Lung microvascular endothelial cell (primary cell): ENCODE data around the gene DIO3. TPM values are rescaled to one million over a fixed set of nuclear protein-coding genes. Genes with fewer than 3 reads are reported as not detected.

Experiments
- DNase-seq, 2 donors: peaks; one replicate each; pipeline versions ENCODE4 v3.0.0 to v3.0.0-alpha.2; 2010; ENCODE audit warnings: low read depth in 2 of 2
- total RNA-seq: library from RNA; depleted of rRNA; stranded (reverse); fragments of >200 nt; gene quantifications from 2 replicates; pipeline ENCODE4 v1.2.1, GENCODE V29; 2014

DIO3 gene
- total RNA-seq, 1 donor from 2014 or later = not detected

DNA sequence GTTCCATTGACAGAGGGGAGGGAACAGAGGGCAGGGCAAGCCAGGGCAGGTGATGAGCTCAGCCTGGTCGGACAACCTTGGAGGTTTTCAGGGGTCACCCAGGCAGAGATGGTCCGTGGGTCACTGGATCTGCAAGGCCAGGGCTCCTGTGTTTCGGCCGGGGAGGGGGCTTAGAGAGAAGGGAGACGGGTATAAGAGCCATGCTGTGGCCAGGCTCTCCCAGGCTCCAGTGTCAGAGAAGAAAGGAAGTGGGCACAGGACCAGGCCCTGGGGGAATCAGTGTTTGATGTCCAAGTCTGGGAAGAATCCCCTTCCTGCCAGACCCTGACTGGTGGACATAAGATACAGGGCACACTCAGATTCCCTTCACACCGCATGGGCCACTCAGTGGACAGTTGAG lies 36.9 kb downstream of the DIO3 start:
- no peak for DNase-seq

DNA sequence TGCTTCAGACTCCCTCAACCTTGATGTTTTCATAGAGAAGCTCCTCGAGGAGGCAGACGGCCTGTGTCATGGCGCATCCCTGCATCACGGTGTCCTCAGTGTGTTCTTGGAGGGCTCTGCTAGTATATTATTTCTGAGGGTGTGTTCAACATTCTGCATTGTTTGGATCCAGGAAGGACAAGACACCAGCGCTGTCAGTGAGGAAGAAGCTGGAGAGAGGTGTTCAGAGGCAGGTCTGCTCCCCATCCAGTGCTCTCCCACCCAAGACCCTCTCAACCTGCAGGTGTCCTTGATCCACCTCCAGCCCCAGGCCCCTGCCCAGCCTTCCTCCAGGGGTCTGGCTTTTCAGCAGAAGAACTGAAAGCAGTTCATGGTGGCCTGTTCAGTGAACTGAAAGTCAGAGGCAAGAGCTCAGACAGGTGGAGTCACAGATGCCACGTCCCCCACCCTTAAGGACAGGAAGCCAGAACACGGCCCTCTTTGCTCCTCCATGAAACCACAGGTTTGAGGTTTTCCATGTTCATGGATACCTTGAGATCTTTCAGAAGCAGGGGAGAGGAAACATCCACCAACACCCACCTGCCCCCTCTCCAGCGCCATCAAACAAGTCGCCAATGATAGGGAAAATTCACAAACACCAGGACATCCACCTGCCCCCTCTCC lies 37.4 kb downstream of the DIO3 start:
- DNase-seq = no peak

DNA sequence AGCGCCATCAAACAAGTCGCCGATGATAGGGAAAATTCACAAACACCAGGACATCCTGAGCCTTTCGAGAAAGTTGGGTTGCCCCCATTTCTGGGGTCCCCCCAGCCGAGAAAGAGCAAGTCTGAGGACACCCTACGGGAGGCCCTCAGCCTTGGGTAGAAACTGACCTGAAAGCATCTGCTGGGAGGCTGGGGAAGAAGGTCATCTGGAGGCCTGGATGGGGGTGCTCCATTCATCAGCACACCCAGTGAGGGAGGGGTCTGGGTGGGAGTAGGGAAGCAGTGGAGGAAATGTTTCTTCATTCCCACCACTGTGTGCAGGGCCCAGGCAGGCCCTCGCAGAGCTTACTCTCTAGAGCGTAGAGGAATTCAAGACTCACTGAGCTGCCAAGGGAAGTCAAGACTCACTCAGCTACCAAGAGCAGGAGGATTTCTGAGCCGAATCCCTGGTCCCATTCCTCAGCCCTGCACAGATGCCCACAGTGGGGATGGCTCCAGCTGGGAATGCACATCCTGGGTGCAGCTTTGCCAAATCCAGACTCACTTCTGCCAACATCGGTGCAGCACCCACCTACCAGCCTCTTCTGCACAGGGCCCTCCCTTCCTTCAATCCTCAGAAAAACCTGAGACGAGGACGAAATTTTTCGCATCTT lies 38.1 kb downstream of the DIO3 start:
- no peak for DNase-seq

DNA sequence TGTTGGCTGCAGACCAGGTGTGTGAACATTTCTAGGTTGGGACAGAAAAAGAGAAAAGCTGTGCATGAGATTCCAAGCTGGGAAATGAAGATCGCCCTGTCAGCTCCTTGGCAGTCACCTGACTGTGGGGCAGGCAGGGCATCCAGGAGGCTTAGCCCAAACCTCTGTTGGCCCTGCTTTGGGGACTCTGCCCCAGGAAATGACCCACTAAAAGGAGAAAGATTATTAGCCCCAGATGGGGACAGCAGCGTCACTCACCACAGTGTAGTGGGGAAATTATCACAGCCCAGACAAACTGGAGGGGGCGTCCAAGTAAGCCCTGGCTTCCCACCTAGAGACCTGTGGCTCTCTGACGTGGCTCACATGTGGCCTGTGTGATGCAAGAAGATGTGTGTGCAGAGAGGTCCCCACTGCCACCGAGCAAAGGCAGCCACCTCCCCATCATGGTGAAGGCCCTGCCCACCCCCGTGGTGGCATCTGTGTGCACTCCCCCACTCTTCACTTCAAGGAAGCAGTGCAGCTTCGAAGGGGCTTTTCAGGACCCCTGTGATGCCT lies 39.1 kb downstream of the DIO3 start:
- DNase-seq = no peak

DNA sequence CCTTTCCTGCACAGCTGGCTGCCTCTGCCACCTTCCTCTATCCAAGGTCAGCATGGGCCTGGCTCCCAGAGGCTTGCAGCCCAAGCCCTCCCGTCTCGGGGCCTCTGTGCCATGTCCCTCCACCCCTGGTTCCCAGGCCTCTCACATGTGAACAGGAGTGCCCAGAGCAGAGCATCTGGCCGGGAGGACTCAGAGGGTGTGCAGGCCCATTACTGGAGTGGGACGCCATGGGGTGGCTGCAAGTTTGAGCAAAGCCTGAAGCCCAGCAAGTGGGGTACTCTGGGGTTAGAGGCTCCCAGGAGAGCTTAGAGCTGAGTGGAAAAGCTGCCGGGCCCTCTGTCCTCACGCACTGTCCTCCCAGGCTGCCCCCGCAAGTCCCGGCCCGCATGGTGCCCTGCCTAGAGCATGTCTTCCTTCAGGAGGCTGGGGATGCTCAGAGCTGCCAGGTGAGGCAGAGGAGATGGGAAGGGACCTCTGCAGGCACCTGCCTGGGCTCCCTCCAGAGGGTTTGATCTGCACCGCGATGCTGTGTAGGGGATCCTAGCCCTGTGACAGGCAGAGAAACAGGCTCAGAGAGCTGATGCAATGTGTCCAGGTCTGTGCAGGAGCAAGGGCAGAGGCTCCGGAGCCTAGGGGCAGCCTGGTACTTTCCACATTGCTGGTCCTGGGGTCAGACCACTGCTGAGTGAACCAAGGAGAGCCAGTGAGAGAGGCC lies 39.8 kb downstream of the DIO3 start:
- no peak for DNase-seq

DNA sequence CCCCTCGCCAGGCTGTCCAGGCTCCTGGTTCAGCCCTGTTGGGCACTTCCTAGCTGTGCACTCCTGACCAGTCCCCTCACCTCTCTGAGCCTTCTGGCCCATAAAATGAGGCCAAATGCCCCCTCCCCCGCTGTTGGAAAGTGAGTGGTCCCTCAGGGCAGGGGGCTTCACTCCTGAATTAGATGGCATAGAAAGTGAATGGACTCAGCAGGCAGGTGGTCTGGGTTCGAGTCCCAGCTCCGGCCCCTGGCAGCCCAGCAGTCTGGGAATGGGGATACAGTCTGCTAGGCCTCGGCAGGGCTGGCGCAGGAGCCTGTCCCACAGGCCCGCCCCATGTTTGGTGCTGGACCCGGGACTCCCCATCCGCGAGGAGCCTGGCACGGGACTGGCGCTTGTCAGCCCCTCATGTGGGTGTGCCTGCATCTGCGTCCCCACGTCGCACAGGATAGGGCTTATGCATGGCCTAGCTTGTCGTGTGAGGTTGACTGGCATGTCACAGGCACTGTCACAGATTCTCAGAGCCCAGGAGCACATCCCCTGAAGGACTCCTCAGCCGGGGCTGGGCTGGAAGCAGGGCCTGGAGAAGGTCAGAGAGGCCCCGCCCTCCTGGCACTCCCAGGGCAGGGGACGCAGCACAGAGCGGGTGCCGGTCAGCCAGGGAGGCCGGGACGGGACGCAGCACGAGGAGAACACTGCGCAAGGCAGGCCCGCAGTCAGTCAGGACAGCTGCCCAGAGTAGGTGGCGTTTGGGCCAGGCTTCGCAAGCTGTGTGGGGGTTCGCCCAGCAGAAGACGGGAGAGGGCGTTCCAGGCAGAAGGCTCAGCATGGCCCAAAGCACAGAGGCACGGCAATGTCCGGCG lies 40.5 kb downstream of the DIO3 start:
- no peak for DNase-seq

DNA sequence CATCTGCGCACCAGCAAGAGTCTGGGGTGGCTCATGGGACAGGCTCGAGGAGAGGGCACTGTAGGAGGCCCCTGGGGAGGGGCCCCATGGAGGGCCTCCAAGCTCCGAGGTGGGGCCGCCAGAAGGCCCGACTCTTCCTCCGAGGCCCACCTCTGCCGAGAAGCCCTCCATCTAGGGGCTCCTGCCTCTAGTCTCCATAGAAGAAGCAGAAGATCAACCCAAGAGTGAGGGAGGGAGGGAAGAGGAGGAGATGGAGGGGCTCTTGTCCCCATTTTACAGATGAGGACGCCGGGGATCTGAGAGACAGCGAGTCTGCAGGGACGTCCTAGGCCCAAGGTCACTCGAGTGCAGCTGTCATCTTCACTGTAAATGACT lies 41.2 kb downstream of the DIO3 start:
- no peak for DNase-seq

DNA sequence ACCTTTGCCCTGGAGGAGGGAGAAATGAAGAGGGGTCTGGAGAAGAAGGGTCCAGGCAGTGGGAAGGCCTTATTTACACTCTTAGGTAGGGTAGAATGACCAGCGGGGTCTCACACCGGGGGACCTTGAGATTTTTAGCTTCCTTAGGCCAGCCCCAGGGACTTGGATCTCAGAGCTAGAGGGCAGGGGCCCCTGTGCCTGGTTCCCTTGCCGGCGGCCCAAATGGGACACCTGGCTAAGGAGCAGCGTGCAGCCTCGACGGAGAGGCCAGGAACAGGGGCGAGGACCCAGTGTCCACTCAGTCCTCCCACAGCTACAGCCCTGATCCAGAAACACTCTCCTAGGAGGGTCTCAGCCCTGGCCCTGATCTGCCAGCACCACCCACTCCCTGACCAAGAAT lies 41.8 kb downstream of the DIO3 start:
- DNase-seq = no peak

DNA sequence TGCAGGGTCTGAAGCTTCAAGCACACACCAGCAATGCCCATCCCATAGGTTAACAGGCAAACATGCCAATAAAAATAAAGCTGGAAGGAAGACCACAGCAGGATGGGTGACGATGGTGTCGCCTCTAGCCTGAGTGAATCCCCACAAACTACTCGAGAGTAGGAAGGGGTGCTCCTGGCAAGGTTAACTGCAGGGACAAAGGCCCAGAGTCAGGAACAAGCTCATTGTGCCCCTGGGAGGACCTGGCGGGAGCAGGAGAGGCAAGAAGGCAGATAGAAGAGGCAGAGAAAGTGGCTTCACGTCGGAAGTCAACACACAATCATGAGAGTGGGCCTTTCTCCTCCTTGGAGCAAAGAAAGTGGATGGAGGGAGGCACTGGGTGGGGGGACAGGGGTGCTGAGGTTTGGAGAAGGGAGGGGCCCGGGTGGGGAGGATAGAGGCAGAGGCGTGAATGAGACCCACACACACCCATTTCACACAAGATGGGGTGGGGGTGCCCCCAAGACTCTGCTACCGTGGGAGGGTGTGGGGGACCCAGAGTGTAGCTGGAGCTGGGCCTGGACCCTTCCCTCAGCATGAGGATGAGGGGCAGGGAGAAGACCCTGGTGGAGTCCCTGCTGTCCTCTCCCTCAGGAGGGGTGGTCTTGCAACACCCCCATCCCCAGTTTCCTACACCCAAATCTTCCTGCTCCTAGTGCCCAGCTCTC lies 43.1 kb downstream of the DIO3 start:
- no peak for DNase-seq

DNA sequence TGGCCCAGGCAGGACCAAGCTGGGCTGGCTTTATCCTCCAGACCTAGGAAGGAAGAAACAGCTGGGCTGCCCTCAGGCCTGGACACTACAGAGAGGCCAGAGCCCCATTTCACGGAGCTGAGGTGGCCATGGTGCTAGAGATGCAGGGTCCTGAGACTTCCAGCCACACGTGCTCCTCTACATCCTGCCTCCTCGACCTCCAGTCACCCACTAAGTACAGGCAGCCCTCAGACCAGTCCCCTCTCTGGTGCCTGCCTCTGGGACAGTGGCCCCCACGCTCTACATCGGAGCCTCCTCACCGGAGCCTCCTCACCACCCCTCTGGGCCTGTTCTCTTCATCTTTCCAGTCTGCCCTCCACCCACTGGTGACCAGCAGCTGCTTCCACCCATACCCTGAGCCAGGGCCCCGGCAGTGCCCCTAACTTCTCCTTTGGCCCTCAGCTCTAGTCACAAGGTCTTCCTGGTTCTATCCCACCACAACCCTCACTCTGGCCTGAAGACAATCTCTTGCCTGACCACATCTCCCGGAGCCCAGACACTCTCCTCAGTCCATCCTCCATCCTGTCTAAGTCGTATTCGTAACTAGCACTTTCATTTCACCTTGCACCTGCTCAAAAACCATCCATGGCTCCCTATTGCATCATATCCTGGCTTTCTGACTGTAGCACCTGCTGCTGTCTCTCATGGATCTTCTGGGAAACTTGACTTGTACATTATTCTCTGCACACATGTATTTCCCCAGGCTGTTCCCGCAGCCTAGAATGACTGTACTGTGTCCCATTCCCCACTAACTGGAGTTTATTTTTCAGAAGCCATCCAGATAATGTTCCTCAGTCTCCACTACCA lies 43.9 kb downstream of the DIO3 start:
- DNase-seq = no peak

DNA sequence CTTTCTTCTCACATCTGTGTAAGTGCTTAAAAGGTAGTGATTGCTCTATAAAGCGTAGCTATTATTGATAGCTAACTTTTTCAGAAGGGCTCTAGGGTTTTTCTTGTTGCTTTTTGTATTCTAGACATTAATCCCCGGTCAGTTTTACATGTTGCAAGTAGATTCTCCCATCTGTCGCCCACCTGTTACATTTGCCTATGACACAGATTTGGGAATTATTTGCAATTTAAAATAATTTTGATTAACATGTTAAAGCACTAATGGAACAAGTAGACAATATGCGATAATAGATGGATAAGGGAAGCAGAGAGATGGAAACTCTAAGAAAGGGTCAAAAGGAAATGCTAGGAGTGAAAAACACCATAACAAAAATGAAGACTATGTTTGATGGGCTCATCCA lies 44.5 kb downstream of the DIO3 start:
- DNase-seq = no peak

Other genes starting within 250 kb of the DIO3 start
- 59.7 and 65.9 TPM in 2 replicates for gene PPP2R5C, start 200.2 kb downstream of the DIO3 start, total RNA-seq